ENCODE measurements around the gene MAGEA9B.
"Not testable (repeated sequence)": the region's sequence is repeated elsewhere in the genome, so short reads cannot be mapped to it uniquely, and the experiment has no call there.

Gene MAGEA9B

DNA sequence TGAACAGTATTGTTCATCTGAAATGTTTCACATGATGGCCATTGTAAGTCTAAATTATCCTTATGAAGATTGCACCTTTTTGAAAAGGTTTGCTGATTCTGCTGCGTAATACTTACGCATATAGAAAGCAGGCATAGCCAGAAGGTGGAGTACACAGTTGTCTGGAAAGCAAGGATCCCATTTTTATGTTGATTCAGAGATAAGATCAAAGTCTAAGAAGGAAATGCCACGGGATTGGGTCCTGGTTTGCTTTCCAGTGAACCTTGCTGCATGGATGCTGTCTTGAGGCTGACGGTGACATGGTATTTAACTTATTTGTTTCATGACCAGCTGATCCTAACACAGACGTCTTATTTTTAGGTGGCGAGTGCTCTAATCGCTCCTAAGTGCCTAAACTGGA, 15.5 kb downstream of the MAGEA9B start:
- no peak for DNase-seq (ENCODE audit: low spot score)

DNA sequence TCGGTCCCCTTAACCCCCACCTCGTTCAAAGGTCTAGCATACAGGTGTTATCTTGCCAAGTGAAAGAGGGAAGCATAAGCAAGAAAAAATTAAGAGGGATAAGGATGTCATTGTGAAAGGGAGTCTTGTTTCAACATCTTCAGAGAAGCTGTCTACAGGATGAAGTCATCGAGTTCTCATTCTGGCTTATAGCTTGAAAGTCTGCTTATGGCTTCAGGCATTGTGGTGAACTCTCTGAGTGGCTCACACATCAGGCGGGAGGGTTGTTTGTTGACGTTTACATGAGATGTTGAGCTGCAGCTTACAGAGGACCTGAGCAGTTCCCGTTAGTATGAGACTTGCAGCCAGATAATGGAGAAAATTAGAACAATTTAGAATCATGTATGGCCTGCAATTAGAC, 16.6 kb downstream of the MAGEA9B start:
- no peak for DNase-seq (ENCODE audit: low spot score)

DNA sequence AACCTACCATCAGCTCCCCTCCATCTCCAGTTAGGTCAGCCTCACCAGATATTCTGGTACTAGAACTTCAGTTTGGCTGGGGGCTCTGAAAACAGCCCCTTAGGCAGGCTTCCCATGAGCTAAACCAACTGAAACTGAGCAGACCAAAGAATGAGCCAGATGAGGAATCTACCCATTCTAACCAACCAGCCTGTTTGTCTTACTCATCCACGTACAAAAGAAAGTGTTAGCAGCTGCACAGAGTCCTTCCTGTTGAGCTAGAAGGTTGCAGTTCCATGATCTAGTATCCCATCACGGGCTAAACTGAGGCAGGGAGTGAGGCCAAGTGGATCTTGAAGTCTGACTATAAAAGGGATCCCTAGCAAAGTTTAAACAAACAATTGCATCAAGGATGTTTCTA, 17.5 kb downstream of the MAGEA9B start:
- DNase-seq (ENCODE audit: low spot score) = no peak

- no peak for DNase-seq (ENCODE audit: low spot score)
Observed at GRCh38 chrX:149568701-149569296, 18.5 kb downstream of the MAGEA9B start.

DNA sequence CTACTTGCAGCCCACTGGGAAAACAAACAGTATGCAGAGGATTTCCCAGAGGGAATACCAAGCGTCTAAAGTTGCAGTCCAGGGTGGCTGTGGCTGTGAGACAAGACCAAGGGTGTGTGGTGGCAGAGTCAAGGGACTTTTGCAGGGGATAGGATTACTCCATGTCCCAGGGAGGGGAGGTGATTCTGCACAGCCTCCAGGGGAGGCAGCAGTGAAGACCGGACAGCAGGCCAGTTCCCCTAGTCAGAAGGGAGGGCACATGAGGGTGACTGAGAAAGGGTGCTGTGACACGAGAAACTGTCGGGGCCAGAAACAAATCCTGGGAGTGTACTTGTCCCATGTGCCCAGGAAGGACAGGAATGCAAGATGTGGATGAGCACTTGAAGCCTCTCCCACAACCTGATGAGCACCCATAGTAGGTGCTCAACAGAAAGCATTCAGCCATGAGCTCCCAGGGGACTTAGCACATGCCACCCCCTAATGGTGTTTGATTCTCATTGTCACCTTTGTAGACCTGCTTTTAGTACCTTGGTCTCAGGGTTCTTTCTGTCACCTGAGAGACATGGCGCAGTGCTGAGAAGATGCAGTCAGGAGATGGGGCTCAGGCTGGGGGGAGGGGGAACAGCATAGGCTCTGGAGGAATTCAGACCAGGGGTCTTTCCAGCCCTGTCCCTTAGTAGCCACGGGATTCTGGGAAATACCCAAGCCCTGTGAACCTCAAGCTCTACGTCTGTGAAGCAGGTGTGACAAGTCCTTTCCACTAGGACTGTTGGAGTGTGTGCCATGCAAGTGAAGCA, 19.4 kb downstream of the MAGEA9B start:
- DNase-seq (ENCODE audit: low spot score) = no peak

- no peak for DNase-seq (ENCODE audit: low spot score)
Observed at GRCh38 chrX:149563359-149563758, 23.9 kb downstream of the MAGEA9B start.

DNA sequence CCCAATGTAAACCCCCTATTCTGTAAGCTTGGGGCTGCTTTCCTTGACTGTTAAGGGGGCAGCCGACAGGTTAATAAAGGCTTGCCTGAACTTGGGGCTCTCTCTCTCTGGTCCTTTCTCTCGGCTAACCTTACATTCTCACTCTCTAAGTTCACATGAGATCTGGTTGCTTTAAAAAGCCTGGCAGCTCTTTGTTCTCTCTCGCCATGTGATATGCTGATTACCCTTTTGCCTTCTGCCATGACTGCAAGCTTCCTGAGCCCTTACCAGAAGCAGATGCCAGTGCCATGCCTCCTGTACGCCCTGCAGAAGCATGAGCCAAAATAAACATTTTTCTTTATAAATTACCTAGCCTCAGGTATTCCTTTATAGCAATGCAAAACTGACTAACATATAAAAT, 32.0 kb downstream of the MAGEA9B start:
- DNase-seq (ENCODE audit: low spot score) = not testable (repeated sequence)

- not testable (repeated sequence) for DNase-seq (ENCODE audit: low spot score)
Observed at GRCh38 chrX:149551939-149552248, 35.4 kb downstream of the MAGEA9B start.

DNA sequence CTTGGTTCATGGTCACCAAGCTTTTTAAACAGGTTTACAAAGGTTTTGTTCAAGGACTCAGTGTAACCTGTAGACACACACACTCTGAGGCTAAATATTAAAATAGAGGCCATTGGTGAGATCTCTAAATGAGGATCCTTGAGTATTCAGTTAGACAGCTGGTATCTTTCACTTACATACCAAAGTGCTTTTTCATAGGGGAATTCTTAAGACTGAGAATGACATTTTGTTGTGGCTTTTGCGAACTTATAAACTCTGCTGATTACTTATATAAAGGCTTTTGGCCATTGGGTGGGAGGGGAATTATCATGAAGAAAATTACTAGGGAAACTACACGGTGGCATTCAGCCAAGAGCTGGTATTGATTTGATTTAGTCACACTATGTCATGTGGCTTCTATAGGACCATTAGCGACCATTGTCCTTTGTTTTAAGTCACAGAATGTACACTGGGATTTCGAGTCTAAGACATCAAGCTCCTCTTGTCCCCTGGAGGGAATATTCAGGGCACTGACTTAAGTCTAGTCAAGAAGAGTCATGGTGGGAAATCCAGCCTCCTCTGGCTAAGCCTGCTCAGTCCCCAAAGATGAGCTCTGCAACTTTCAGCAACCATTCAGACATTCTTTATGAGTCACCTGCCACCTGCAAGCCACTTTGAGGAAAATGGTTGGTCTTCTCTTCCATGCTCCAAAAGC, 35.9 kb downstream of the MAGEA9B start:
- not testable (repeated sequence) for DNase-seq (ENCODE audit: low spot score)

DNA sequence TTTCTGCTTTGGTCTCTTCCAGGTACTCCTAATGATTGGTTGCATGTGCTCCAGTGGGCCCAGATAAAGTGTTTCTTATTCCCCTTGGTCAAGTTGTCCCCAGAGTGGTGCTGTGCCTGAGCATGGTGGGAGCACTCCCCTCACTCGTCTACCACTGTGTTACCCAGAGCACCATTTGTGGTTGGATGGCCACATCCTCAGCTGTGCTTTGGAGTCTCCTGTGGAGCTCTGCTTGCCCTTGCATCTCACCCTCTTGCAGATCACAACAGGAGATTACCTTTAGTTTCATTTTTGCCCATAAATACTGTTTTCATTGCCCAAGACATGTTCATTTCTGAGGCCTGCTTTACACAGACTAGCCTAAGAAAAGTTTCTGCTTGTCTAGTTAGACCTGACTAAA, 36.8 kb downstream of the MAGEA9B start:
- not testable (repeated sequence) for DNase-seq (ENCODE audit: low spot score)

- not testable (repeated sequence) for DNase-seq (ENCODE audit: low spot score)
Observed at GRCh38 chrX:149549701-149550100, 37.6 kb downstream of the MAGEA9B start, which contains the start of gene HSFX3. Gene HSFX3 (minus strand): TSS chrX:149549924. CDS start chrX:149549852, 72 bp downstream.

- DNase-seq (ENCODE audit: low spot score) = not testable (repeated sequence)
Observed at GRCh38 chrX:149547782-149548181, 39.5 kb downstream of the MAGEA9B start.

GRCh38 chrX:149546962-149547361, 40.3 kb downstream of the MAGEA9B start:
- not testable (repeated sequence) for DNase-seq (ENCODE audit: low spot score)

DNA sequence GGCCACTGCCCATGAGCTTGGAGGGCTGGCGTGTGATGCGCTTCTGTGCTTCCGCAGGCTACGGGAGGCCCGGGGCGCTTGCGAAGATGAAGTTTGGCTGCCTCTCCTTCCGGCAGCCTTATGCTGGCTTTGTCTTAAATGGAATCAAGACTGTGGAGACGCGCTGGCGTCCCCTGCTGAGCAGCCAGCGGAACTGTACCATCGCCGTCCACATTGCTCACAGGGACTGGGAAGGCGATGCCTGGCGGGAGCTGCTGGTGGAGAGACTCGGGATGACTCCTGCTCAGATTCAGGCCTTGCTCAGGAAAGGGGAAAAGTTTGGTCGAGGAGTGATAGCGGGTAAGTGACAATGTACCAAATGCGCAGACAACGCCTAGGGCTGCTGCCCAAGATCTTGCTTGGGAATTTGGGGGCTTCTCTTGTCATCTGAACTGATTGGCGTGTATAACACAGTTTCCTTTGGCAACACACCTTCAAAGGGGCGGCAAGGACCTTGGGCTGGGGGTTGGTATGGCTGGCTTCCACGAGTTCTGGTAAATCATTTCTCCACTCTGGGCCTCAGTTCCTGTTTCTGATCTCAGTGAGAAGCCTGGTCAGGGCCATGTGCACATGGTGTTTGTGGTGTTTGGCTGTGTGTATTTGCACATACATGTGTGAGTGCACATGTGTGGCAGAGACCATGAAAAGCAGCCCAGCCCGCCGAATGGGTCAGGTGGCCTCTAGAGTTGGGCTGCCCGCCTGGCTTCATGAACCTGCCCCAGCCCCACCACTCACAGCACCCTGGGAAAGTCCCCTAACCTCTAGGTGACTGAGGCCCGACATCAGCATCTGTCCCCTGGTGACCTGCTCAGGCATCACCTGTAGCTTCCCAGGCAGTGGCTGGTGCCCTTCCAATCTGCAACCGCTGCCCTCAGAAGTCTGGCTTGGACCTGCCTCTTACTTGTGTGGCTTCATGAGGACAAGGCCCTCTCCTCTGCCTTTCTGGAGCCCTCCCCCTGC, 41.4 kb downstream of the MAGEA9B start:
- DNase-seq (ENCODE audit: low spot score) = not testable (repeated sequence)

DNA sequence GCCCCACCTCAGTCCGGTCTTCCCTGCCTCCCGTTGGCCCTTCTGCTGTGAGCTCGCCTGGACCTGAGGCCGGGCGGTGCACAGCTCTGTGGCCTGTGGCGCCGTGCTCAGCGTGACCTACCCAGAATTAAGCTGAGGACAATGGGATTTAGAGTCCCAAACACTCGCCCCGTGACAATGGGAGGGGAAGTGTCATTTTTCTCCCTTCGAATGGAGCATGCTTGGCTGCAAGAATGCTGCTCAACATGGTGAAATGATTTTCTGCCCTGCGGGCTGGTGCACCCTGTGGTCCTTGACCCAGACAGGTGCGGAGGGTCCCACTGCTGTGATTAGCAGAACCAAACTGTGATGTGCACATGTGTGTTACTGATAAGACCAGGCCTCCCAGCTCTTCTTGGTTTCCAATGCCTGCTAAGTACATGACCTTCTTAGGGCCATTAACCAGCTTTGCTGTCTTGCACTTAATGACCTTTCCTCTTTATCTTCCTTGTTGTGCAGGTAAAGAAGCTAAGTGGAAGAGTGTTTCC, 45.7 kb downstream of the MAGEA9B start:
- no peak for DNase-seq (ENCODE audit: low spot score)

- DNase-seq (ENCODE audit: low spot score) = no peak
Observed at GRCh38 chrX:149540621-149541520, 46.4 kb downstream of the MAGEA9B start, which contains the start of gene EOLA1. Gene EOLA1 (plus strand): TSS chrX:149541012. CDS start chrX:149545631, 4,619 bp downstream.

DNA sequence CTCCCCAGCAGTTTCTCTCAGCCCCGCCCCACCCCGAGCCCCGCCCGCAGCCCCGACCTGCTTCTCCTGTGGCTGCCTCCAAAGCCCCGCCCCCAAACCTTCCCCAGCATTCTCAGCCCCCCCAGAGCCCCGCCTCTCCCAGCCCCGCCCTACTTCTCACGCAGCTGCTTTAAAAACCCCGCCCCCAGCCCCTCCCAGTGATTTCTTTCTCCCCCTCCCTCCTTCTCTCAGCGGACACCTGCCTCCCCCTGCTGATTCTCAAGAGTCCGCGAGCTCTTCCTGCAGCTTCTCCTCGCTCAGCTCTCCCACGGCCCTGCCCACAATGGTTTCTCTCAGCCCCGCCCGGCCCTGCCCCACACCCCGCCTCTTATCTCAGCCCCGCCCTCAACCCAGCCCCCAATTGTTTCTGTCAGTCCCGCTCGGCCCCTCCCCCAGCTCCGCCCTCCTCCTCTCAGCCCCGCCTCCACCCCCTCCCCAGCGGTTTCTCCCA, 47.1 kb downstream of the MAGEA9B start:
- DNase-seq (ENCODE audit: low spot score) = peak; percentile 62

GRCh38 chrX:149539283-149540130, 47.8 kb downstream of the MAGEA9B start:
- DNase-seq (ENCODE audit: low spot score) = peak; percentile 63

DNA sequence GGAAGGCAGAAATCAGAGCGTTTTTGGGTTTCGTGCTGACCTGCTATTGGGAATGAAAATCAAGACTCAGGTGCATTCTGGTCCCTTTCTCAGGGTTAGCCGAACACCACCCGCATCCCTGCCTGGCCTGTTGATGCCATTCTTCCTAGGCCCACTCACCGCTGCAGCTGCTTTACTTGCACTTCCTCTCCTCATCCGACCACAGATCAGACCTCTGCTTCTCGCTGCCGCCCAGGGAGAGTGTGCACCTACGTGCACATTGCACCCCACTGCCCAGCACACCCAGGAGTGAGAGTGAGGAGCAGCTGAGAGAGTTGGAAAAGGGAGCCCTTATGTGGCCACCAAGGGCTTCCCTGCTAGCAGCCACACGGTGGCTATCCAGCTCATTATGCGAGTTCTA, 49.8 kb downstream of the MAGEA9B start:
- not testable (repeated sequence) for DNase-seq (ENCODE audit: low spot score)

Data from iPS-NIHi11 (cell line).